Caco-2 (cell line): ENCODE results near the gene KRT15. TPM values are rescaled to one million over a fixed set of nuclear protein-coding genes. Genes with fewer than 3 reads are reported as not detected.
A peak's percentile ranks its signal among the peaks of the same experiment; 100 is the strongest.

ENCODE experiments used
- BruUV-seq: library from RNA; stranded (reverse); fragments of 400-500 nt; replicated peaks from 2 replicates; lab custom pipeline; 2021; lab: Mats Ljungman, UMichigan
- CTCF ChIA-PET: fragments of 300-600 bp; sonication (Branson Sonifier 250); formaldehyde crosslinking; loops from one replicate; lab custom pipeline; 2022; ENCODE audit warnings: antibody characterized with exemption; lab: Charles Lee
- POLR2A ChIA-PET: fragments of 300-600 bp; sonication (Branson Sonifier 250); formaldehyde crosslinking; loops from one replicate; lab custom pipeline; 2022; ENCODE audit warnings: antibody characterized with exemption; lab: Charles Lee
- DNase-seq, 2 experiments: peaks; one replicate each; pipeline versions ENCODE4 v3.0.0 to v3.0.0-alpha.2; 2020 to 2022
- H3K27me3 ChIP-seq: replicated peaks from 2 replicates; pipeline ENCODE4 v1.6.0; 2011; ENCODE audit warnings: low read length; ENCODE audit not compliant: control insufficient read depth, insufficient read depth
- H3K36me3 ChIP-seq: 2 replicates; pipeline ENCODE4 v1.5.1; 2011; ENCODE audit warnings: low read length; ENCODE audit not compliant: control insufficient read depth, insufficient read depth
- H3K4me1 ChIP-seq: fragments of 250-450 bp; sonication (Bioruptor Pico); 2 replicates; pipeline ENCODE4 v1.5.1; 2020; ENCODE audit warnings: mild to moderate bottlenecking
- H3K4me3 ChIP-seq: 2 replicates; pipeline ENCODE4 v1.5.1; 2011; ENCODE audit warnings: low read depth, mild to moderate bottlenecking, control low read depth, low read length
- H3K9me3 ChIP-seq: fragments of 250-450 bp; sonication (Bioruptor Pico); 2 replicates; pipeline ENCODE4 v1.5.1; 2020; ENCODE audit warnings: mild to moderate bottlenecking, moderate library complexity
- H3K27ac Mint-ChIP-seq: one replicate; pipeline ENCODE4 v1.8.0; 2022; ENCODE audit warnings: mixed read lengths; ENCODE audit not compliant: unreplicated experiment
- H3K27me3 Mint-ChIP-seq: one replicate; pipeline ENCODE4 v1.8.0; 2022; ENCODE audit warnings: mixed read lengths; ENCODE audit not compliant: insufficient read depth, unreplicated experiment
- H3K36me3 Mint-ChIP-seq: one replicate; pipeline ENCODE4 v1.8.0; 2022; ENCODE audit warnings: mild to moderate bottlenecking, mixed read lengths; ENCODE audit not compliant: insufficient read depth, unreplicated experiment
- H3K4me1 Mint-ChIP-seq: one replicate; pipeline ENCODE4 v1.8.0; 2022; ENCODE audit warnings: low read depth, mixed read lengths; ENCODE audit not compliant: unreplicated experiment
- H3K4me3 Mint-ChIP-seq: one replicate; pipeline ENCODE4 v1.8.0; 2022; ENCODE audit warnings: mild to moderate bottlenecking, moderate library complexity, mixed read lengths; ENCODE audit not compliant: unreplicated experiment
- H3K9me3 Mint-ChIP-seq: one replicate; pipeline ENCODE4 v1.8.0; 2022; ENCODE audit warnings: mixed read lengths; ENCODE audit not compliant: unreplicated experiment
- intact Hi-C: fragments of 100-400 bp; cut with micrococcal nuclease; formaldehyde crosslinking; loops from one replicate; pipeline ENCODE4 v1.10.0; 2022; ENCODE audit not compliant: unreplicated experiment
- total RNA-seq: library from RNA; stranded (reverse); gene quantifications from 2 replicates; pipeline ENCODE4 v1.2.3, GENCODE V29; 2022
- TF ChIP-seq, protein P1 (sequence below), 2 experiments: fragments of 200-600 bp in 1 of 2; IDR thresholded peaks; 1 replicate in 1 of 2; 2 replicates in 1 of 2; pipeline versions ENCODE4 v1.5.1 to v1.8.0; 2011 to 2022; ENCODE audit warnings: antibody characterized with exemption in 1 of 2, control low read depth in 1 of 2, inconsistent platforms in 1 of 2, low read depth in 1 of 2, low read length in 1 of 2, mild to moderate bottlenecking in 1 of 2, moderate library complexity in 1 of 2; ENCODE audit not compliant: insufficient read depth in 1 of 2, severe bottlenecking in 1 of 2, unreplicated experiment in 1 of 2

Gene KRT15
- total RNA-seq, 1 experiment from 2014 or later, result 5.3 TPM

DNA sequence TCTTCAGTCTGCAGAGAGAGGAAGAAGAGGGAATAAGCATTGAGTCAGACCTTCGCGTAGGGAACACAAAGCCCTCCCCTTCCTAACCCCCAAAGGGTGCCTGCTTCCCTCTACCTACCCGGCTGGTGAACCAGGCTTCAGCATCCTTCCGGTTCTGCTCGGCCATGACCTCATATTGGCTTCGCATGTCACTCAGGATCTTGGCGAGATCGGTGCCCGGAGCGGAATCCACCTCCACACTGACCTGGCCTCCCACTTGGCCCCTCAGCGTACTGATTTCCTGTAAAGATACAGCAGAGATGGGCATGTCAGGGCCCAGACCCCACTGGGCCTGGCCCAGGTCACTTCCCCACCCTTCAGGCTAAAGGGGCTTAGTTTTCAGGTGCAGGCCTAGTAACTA, 5.6 kb upstream of the KRT15 start:
- H3K36me3 Mint-ChIP-seq, result peaks cover 99% of the 10 kb centered on the region
- POLR2A ChIA-PET, result no interaction called here

DNA sequence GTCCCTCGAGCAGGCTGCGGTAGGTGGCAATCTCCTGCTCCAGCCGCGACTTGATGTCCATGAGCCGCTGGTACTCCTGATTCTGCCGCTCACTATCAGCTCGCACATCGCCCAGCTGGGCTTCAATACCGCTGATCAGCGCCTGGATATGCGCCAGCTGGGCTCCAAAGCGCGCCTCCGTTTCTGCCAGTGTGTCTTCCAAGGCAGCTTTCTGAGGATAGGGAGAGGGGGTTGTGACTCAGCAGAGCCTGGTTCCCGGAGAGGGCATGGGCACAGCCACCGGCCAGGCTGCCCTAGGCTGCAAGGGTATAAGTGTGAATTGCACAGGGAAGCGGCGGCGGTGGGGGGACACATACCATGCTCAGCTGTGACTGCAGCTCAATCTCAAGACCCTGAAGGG, 5.1 kb upstream of the KRT15 start:
- Mint-ChIP-seq H3K4me1 (peaks cover 61% of the 10 kb centered on the region), H3K27ac (peak overlapping the region; percentile 73), H3K9me3 (no peaks in the 10 kb centered on the region), H3K27me3 (no peaks in the 10 kb centered on the region), H3K36me3 (peaks cover 99% of the 10 kb centered on the region), H3K4me3 (peak overlapping the region; percentile 14)
- Histone ChIP-seq H3K9me3 (no peaks in the 10 kb centered on the region), H3K4me3 (no peak overlapping the region), H3K27me3 (no peaks in the 10 kb centered on the region), H3K36me3 (peaks cover 18% of the 10 kb centered on the region), H3K4me1 (peaks cover 71% of the 10 kb centered on the region)
- intact Hi-C loops, result loop anchor here (5.0 to 10.0 kb wide), 2 partner anchors 109 to 616 kb away; no protein-coding TSS in a partner anchor
- DNase-seq, result no peak
- ChIA-PET CTCF (interaction anchor here (0.6 kb wide), 1 partner anchor 1983 kb away, joined by 3 read pairs; no protein-coding TSS in a partner anchor), POLR2A (no interaction called here)
- TF ChIP-seq, protein P1, sequence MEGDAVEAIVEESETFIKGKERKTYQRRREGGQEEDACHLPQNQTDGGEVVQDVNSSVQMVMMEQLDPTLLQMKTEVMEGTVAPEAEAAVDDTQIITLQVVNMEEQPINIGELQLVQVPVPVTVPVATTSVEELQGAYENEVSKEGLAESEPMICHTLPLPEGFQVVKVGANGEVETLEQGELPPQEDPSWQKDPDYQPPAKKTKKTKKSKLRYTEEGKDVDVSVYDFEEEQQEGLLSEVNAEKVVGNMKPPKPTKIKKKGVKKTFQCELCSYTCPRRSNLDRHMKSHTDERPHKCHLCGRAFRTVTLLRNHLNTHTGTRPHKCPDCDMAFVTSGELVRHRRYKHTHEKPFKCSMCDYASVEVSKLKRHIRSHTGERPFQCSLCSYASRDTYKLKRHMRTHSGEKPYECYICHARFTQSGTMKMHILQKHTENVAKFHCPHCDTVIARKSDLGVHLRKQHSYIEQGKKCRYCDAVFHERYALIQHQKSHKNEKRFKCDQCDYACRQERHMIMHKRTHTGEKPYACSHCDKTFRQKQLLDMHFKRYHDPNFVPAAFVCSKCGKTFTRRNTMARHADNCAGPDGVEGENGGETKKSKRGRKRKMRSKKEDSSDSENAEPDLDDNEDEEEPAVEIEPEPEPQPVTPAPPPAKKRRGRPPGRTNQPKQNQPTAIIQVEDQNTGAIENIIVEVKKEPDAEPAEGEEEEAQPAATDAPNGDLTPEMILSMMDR (IDR thresholded peaks at IDR 0.05; ENCODE audit: insufficient read depth in 1 of 2, low read depth in 1 of 2, low read length in 1 of 2, severe bottlenecking in 1 of 2, unreplicated experiment in 1 of 2), result no peak
- BruUV-seq, result TSS peak; percentile 15

More for the DNA sequence above, 5.6 kb upstream of the KRT15 start:
- H3K27me3 ChIP-seq, result no peaks in the 10 kb centered on the region
- CTCF ChIA-PET, result interaction anchor here (0.6 kb wide), 2 partner anchors 124 to 1984 kb away, joined by 3 to 4 read pairs; no protein-coding TSS in a partner anchor
- BruUV-seq, result no TSS peak
- Mint-ChIP-seq H3K4me3 (peak overlapping the region; percentile 99), H3K27me3 (no peaks in the 10 kb centered on the region), H3K27ac (peak overlapping the region; percentile 73), H3K4me1 (peaks cover 59% of the 10 kb centered on the region), H3K9me3 (no peaks in the 10 kb centered on the region)
- H3K4me3 ChIP-seq, result no peak overlapping the region
- TF ChIP-seq, protein P1 (IDR thresholded peaks at IDR 0.05; ENCODE audit: insufficient read depth in 1 of 2, low read depth in 1 of 2, low read length in 1 of 2, severe bottlenecking in 1 of 2, unreplicated experiment in 1 of 2), result no peak
- H3K4me1 ChIP-seq, result peaks cover 72% of the 10 kb centered on the region
- no peak for DNase-seq
- peaks cover 18% of the 10 kb centered on the region for H3K36me3 ChIP-seq
- 0 out of 2 replicates have a peak, but pooled peaks cover 2% of the 10 kb centered on the region for H3K9me3 ChIP-seq
- intact Hi-C loops, result loop anchor here (5.0 to 10.0 kb wide), 2 partner anchors 109 to 617 kb away; no protein-coding TSS in a partner anchor

DNA sequence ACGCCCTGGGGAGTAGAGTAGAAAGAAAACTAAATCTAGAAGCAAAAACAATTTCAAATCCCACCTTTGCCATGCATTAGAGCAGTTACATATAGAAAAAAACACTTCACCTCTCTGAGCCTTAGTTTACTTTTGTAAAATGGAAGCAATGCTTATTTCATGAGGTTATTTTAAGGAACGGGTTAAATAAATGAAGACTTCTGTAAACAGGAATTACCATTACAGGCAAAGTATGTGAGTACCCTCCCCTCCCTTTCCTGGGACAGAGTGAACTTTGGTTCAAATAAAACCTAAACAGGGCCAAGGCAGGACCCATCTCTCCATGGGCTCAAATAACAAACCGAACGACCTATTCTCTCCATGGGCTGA, 4.5 kb upstream of the KRT15 start:
- no TSS peak for BruUV-seq
- Histone ChIP-seq H3K4me3 (no peak overlapping the region), H3K27me3 (no peaks in the 10 kb centered on the region), H3K4me1 (peaks cover 66% of the 10 kb centered on the region), H3K9me3 (no peaks in the 10 kb centered on the region), H3K36me3 (peaks cover 18% of the 10 kb centered on the region)
- intact Hi-C loops, result loop anchor here (5.0 to 10.0 kb wide), 2 partner anchors 108 to 616 kb away; no protein-coding TSS in a partner anchor
- TF ChIP-seq, protein P1 (IDR thresholded peaks at IDR 0.05; ENCODE audit: insufficient read depth in 1 of 2, low read depth in 1 of 2, low read length in 1 of 2, severe bottlenecking in 1 of 2, unreplicated experiment in 1 of 2), result no peak
- Mint-ChIP-seq H3K36me3 (peaks cover 93% of the 10 kb centered on the region), H3K27ac (peak overlapping the region; percentile 73), H3K9me3 (no peaks in the 10 kb centered on the region), H3K4me3 (peak overlapping the region; percentile 14), H3K27me3 (no peaks in the 10 kb centered on the region), H3K4me1 (peaks cover 57% of the 10 kb centered on the region)
- ChIA-PET CTCF (interaction anchor here (2.9 kb wide), 1 partner anchor 140 kb away, joined by 13 read pairs; no protein-coding TSS in a partner anchor), POLR2A (no interaction called here)
- no peak for DNase-seq
